Peyer's patch (tissue), 4 donors: ENCODE results near the gene PTPRK.

ENCODE experiments used
- POLR2A ChIP-seq, 2 donors: fragments of 450-650 bp; IDR thresholded peaks; one replicate each; pipeline ENCODE4 v1.5.1; 2017; ENCODE audit warnings: antibody characterized with exemption in 2 of 2, mild to moderate bottlenecking in 2 of 2, moderate library complexity in 2 of 2
- TF ChIP-seq, protein P1 (sequence below), 6 experiments: fragments of 450-650 bp in 4 of 6; fragments of 200-600 bp in 2 of 6; sonication (generic) in 1 of 6; IDR thresholded peaks; one replicate each; pipeline ENCODE4 v1.5.1; 2017 to 2019; ENCODE audit warnings: antibody characterized with exemption in 6 of 6, mild to moderate bottlenecking in 3 of 6, moderate library complexity in 1 of 6

- TF ChIP-seq, protein P1, sequence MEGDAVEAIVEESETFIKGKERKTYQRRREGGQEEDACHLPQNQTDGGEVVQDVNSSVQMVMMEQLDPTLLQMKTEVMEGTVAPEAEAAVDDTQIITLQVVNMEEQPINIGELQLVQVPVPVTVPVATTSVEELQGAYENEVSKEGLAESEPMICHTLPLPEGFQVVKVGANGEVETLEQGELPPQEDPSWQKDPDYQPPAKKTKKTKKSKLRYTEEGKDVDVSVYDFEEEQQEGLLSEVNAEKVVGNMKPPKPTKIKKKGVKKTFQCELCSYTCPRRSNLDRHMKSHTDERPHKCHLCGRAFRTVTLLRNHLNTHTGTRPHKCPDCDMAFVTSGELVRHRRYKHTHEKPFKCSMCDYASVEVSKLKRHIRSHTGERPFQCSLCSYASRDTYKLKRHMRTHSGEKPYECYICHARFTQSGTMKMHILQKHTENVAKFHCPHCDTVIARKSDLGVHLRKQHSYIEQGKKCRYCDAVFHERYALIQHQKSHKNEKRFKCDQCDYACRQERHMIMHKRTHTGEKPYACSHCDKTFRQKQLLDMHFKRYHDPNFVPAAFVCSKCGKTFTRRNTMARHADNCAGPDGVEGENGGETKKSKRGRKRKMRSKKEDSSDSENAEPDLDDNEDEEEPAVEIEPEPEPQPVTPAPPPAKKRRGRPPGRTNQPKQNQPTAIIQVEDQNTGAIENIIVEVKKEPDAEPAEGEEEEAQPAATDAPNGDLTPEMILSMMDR (IDR thresholded peaks at IDR 0.05), result no peak
- TF ChIP-seq POLR2A (IDR thresholded peaks at IDR 0.05), result no peak
Observed at GRCh38 chr6:128483472-128484135, 36.8 kb downstream of the PTPRK start.
